ENCODE results near the gene ARSH. TPM values are rescaled to one million over a fixed set of nuclear protein-coding genes. Genes with fewer than 3 reads are reported as not detected.
A peak's percentile ranks its signal among the peaks of the same experiment; 100 is the strongest.

Gene ARSH

GRCh38 chrX:3066555-3066954, 60.2 kb downstream of the ARSH start:
- no peak overlapping the region for H3K9ac ChIP-seq (ENCODE audit: low read length)
- no peak overlapping the region for H3K4me2 ChIP-seq (ENCODE audit: low read length)
- no peak for DNase-seq
- no peak overlapping the region for H3K27ac ChIP-seq (ENCODE audit: low read depth, low read length)
- H3K56ac ChIP-seq (ENCODE audit: low read length): no peak overlapping the region
- H3K79me2 ChIP-seq (ENCODE audit: control insufficient read depth, insufficient read depth, low read length): no peaks in the 10 kb centered on the region
- H4K8ac ChIP-seq (ENCODE audit: low read depth, low read length): no peak overlapping the region
- H3K79me1 ChIP-seq (ENCODE audit: low read length): no peaks in the 10 kb centered on the region
- H2BK5ac ChIP-seq (ENCODE audit: low read length): no peak overlapping the region
- H2BK120ac ChIP-seq (ENCODE audit: low read depth, low read length): no peak overlapping the region
- no peak overlapping the region for H3K23ac ChIP-seq (ENCODE audit: low read length)
- H4K5ac ChIP-seq (ENCODE audit: low read length): no peak overlapping the region
- no peak overlapping the region for H3K18ac ChIP-seq (ENCODE audit: low read length)
- no peaks in the 10 kb centered on the region for H3K4me1 ChIP-seq (ENCODE audit: control insufficient read depth, low read depth, low read length)
- H3K4me3 ChIP-seq (ENCODE audit: low read length): no peak overlapping the region
- H3K4ac ChIP-seq (ENCODE audit: low read depth, low read length): no peak overlapping the region
- no peaks in the 10 kb centered on the region for H3K36me3 ChIP-seq (ENCODE audit: control insufficient read depth, insufficient read depth, low read length)
- no CpG with 5 or more reads among the region's 9 CpGs for WGBS (ENCODE audit: extremely low coverage, insufficient coverage, low lambda C conversion rate)
- no peak overlapping the region for H2AK5ac ChIP-seq (ENCODE audit: low read length)
- H3K27me3 ChIP-seq (ENCODE audit: insufficient read depth, low read length, poor library complexity): no peaks in the 10 kb centered on the region
- no peak overlapping the region for H2BK15ac ChIP-seq (replicated peaks; ENCODE audit: low read depth)

- no peak overlapping the region for H3K23ac ChIP-seq (ENCODE audit: low read length)
- H2BK120ac ChIP-seq (ENCODE audit: low read depth, low read length): no peak overlapping the region
- no peak overlapping the region for H3K18ac ChIP-seq (ENCODE audit: low read length)
- no peaks in the 10 kb centered on the region for H3K36me3 ChIP-seq (ENCODE audit: control insufficient read depth, insufficient read depth, low read length)
- H3K4ac ChIP-seq (ENCODE audit: low read depth, low read length): no peak overlapping the region
- H2AK5ac ChIP-seq (ENCODE audit: low read length): no peak overlapping the region
- no peak overlapping the region for H3K27ac ChIP-seq (ENCODE audit: low read depth, low read length)
- no CpG with 5 or more reads among the region's 1 CpG for WGBS (ENCODE audit: extremely low coverage, insufficient coverage, low lambda C conversion rate)
- no peak overlapping the region for H2BK5ac ChIP-seq (ENCODE audit: low read length)
- H4K5ac ChIP-seq (ENCODE audit: low read length): no peak overlapping the region
- no peak overlapping the region for H3K4me3 ChIP-seq (ENCODE audit: low read length)
- no peak overlapping the region for H2BK15ac ChIP-seq (replicated peaks; ENCODE audit: low read depth)
- no peaks in the 10 kb centered on the region for H3K79me1 ChIP-seq (ENCODE audit: low read length)
- no peak for DNase-seq
- no peaks in the 10 kb centered on the region for H3K4me1 ChIP-seq (ENCODE audit: control insufficient read depth, low read depth, low read length)
- no peaks in the 10 kb centered on the region for H3K27me3 ChIP-seq (ENCODE audit: insufficient read depth, low read length, poor library complexity)
- no peak overlapping the region for H3K9ac ChIP-seq (ENCODE audit: low read length)
- H3K79me2 ChIP-seq (ENCODE audit: control insufficient read depth, insufficient read depth, low read length): no peaks in the 10 kb centered on the region
- H3K56ac ChIP-seq (ENCODE audit: low read length): no peak overlapping the region
- H3K4me2 ChIP-seq (ENCODE audit: low read length): no peak overlapping the region
- H4K8ac ChIP-seq (ENCODE audit: low read depth, low read length): no peak overlapping the region
Observed at GRCh38 chrX:3075959-3076358, 69.6 kb downstream of the ARSH start.

GRCh38 chrX:3076416-3076991, 70.2 kb downstream of the ARSH start:
- peak; percentile 37 for DNase-seq
- Histone ChIP-seq H3K18ac (ENCODE audit: low read length) (no peak overlapping the region), H4K8ac (ENCODE audit: low read depth, low read length) (no peak overlapping the region), H3K79me1 (ENCODE audit: low read length) (no peaks in the 10 kb centered on the region), H3K9ac (ENCODE audit: low read length) (no peak overlapping the region), H4K5ac (ENCODE audit: low read length) (no peak overlapping the region), H2BK15ac (replicated peaks; ENCODE audit: low read depth) (no peak overlapping the region), H3K27me3 (ENCODE audit: insufficient read depth, low read length, poor library complexity) (no peaks in the 10 kb centered on the region), H3K36me3 (ENCODE audit: control insufficient read depth, insufficient read depth, low read length) (no peaks in the 10 kb centered on the region), H3K27ac (ENCODE audit: low read depth, low read length) (no peak overlapping the region), H3K4me1 (ENCODE audit: control insufficient read depth, low read depth, low read length) (no peaks in the 10 kb centered on the region), H2BK5ac (ENCODE audit: low read length) (no peak overlapping the region), H3K4ac (ENCODE audit: low read depth, low read length) (no peak overlapping the region), H3K23ac (ENCODE audit: low read length) (no peak overlapping the region), H3K79me2 (ENCODE audit: control insufficient read depth, insufficient read depth, low read length) (no peaks in the 10 kb centered on the region), H3K4me3 (ENCODE audit: low read length) (no peak overlapping the region), H2AK5ac (ENCODE audit: low read length) (no peak overlapping the region), H2BK120ac (ENCODE audit: low read depth, low read length) (no peak overlapping the region), H3K56ac (ENCODE audit: low read length) (no peak overlapping the region), H3K4me2 (ENCODE audit: low read length) (no peak overlapping the region)
- no CpG with 5 or more reads among the region's 21 CpGs for WGBS (ENCODE audit: extremely low coverage, insufficient coverage, low lambda C conversion rate)

Small RNA genes lying within 50 kb of the gene (small RNA-seq; reads per million reads assigned to genes)
- gene RN7SL578P (ENCODE audit: insufficient read depth): not detected

Measured in mesendoderm (in vitro differentiated cells).